GM18909 (cell line): ENCODE results near the gene PSMB8.
"Not testable (repeated sequence)": the region's sequence is repeated elsewhere in the genome, so short reads cannot be mapped to it uniquely, and the experiment has no call there.

Source experiments
- ATAC-seq: cut with Tn5 transposase; IDR thresholded peaks from one replicate; pipeline ENCODE4 v1.9.1; 2021; ENCODE audit warnings: mild to moderate bottlenecking; ENCODE audit not compliant: unreplicated experiment, poor library complexity

The PSMB8 gene

GRCh38 chr6:32838114-32838958 is 5.5 kb downstream of the PSMB8 start, which contains the start of gene TAP2:
Gene TAP2 (minus strand): TSS chr6:32838739. CDS start chr6:32838233, 506 bp downstream.
- ATAC-seq, result peak; percentile 83

GRCh38 chr6:32837651-32838113 is 6.2 kb downstream of the PSMB8 start:
- no peak for ATAC-seq

GRCh38 chr6:32836873-32837272 is 7.0 kb downstream of the PSMB8 start:
- ATAC-seq, result no peak

- ATAC-seq, result no peak
Measured at GRCh38 chr6:32835167-32835893, 8.5 kb downstream of the PSMB8 start.

GRCh38 chr6:32833664-32834063 is 10.2 kb downstream of the PSMB8 start:
- ATAC-seq, result no peak

GRCh38 chr6:32832535-32832934 is 11.3 kb downstream of the PSMB8 start:
- no peak for ATAC-seq

- no peak for ATAC-seq
Measured at GRCh38 chr6:32830936-32831335, 12.9 kb downstream of the PSMB8 start.

GRCh38 chr6:32830017-32830416 is 13.8 kb downstream of the PSMB8 start:
- ATAC-seq, result no peak

GRCh38 chr6:32829495-32829894 is 14.4 kb downstream of the PSMB8 start:
- no peak for ATAC-seq

GRCh38 chr6:32827025-32827424 is 16.8 kb downstream of the PSMB8 start:
- no peak for ATAC-seq

GRCh38 chr6:32825966-32826365 is 17.9 kb downstream of the PSMB8 start:
- ATAC-seq, result no peak

GRCh38 chr6:32819729-32820128 is 24.1 kb downstream of the PSMB8 start:
- no peak for ATAC-seq

GRCh38 chr6:32818867-32819266 is 25.0 kb downstream of the PSMB8 start:
- ATAC-seq, result no peak

GRCh38 chr6:32816746-32817204 is 27.1 kb downstream of the PSMB8 start, which contains the start of gene HLA-DOB:
Gene HLA-DOB (minus strand): TSS chr6:32817002. CDS start chr6:32816951, 51 bp downstream.
- peak; percentile 53 for ATAC-seq

GRCh38 chr6:32815996-32816395 is 27.9 kb downstream of the PSMB8 start:
- ATAC-seq, result peak; percentile 56

GRCh38 chr6:32815115-32815514 is 28.7 kb downstream of the PSMB8 start:
- ATAC-seq, result no peak

- ATAC-seq, result no peak
Measured at GRCh38 chr6:32814145-32814544, 29.7 kb downstream of the PSMB8 start.

GRCh38 chr6:32809171-32809570 is 34.7 kb downstream of the PSMB8 start:
- ATAC-seq, result no peak

GRCh38 chr6:32807020-32807580 is 36.7 kb downstream of the PSMB8 start:
- ATAC-seq, result no peak

- not testable (repeated sequence) for ATAC-seq
Measured at GRCh38 chr6:32805404-32805803, 38.4 kb downstream of the PSMB8 start.

GRCh38 chr6:32803416-32803815 is 40.4 kb downstream of the PSMB8 start:
- no peak for ATAC-seq
